NCI-H146 treated with DMSO at 0.1 percent for 48 hours (cell line): ENCODE data around the gene BCL6.

ENCODE experiments used
- DNase-seq: peaks from one replicate; lab custom pipeline; 2025; ENCODE audit not compliant: unreplicated experiment; lab: John Stamatoyannopoulos, UW

BCL6 gene

GRCh38 chr3:187745201-187746058 is at the start of gene BCL6:
Gene BCL6, minus strand, starts transcription at chr3:187745468. Its CDS starts 11,775 bp downstream, at chr3:187733693.
- DNase-seq = peak; percentile 59

- DNase-seq = no peak
Observed at GRCh38 chr3:187794731-187795130, 49.5 kb upstream of the BCL6 start.

- no peak for DNase-seq
Observed at GRCh38 chr3:187793618-187794017, 48.4 kb upstream of the BCL6 start.

GRCh38 chr3:187792521-187792920 is 47.3 kb upstream of the BCL6 start:
- DNase-seq = no peak

- no peak for DNase-seq
Observed at GRCh38 chr3:187789872-187790271, 44.6 kb upstream of the BCL6 start.

GRCh38 chr3:187788984-187789857 is 44.0 kb upstream of the BCL6 start:
- no peak for DNase-seq

GRCh38 chr3:187783098-187783497 is 37.8 kb upstream of the BCL6 start:
- no peak for DNase-seq

GRCh38 chr3:187782006-187782405 is 36.7 kb upstream of the BCL6 start:
- DNase-seq = no peak

- DNase-seq = no peak
Observed at GRCh38 chr3:187781001-187781400, 35.7 kb upstream of the BCL6 start.

GRCh38 chr3:187778726-187779125 is 33.5 kb upstream of the BCL6 start:
- no peak for DNase-seq

- DNase-seq = no peak
Observed at GRCh38 chr3:187777331-187777941, 32.2 kb upstream of the BCL6 start.

- no peak for DNase-seq
Observed at GRCh38 chr3:187775549-187775948, 30.3 kb upstream of the BCL6 start.

GRCh38 chr3:187774185-187774789 is 29.0 kb upstream of the BCL6 start:
- no peak for DNase-seq

GRCh38 chr3:187773233-187774184 is 28.2 kb upstream of the BCL6 start:
- no peak for DNase-seq

GRCh38 chr3:187770224-187770623 is 25.0 kb upstream of the BCL6 start:
- no peak for DNase-seq

- DNase-seq = no peak
Observed at GRCh38 chr3:187769771-187770170, 24.5 kb upstream of the BCL6 start.

GRCh38 chr3:187767266-187768012 is 22.2 kb upstream of the BCL6 start:
- no peak for DNase-seq

- DNase-seq = no peak
Observed at GRCh38 chr3:187765342-187765741, 20.1 kb upstream of the BCL6 start.
